HepG2 (cell line): ENCODE data around the gene SLC39A1. TPM values are rescaled to one million over a fixed set of nuclear protein-coding genes. Genes with fewer than 3 reads are reported as not detected.

Experiments used
- GLI4 ChIP-seq: sonication (generic); formaldehyde crosslinking; IDR thresholded peaks from 2 replicates; pipeline ENCODE4 v1.5.1; 2020; ENCODE audit warnings: missing genetic modification reagents, mild to moderate bottlenecking, moderate library complexity, borderline replicate concordance
- NCOA5 ChIP-seq: sonication (generic); formaldehyde crosslinking; IDR thresholded peaks from 2 replicates; pipeline ENCODE4 v1.4.0; 2020; ENCODE audit warnings: missing genetic modification reagents
- ONECUT2 ChIP-seq: sonication (generic); formaldehyde crosslinking; IDR thresholded peaks from 2 replicates; pipeline ENCODE4 v1.4.0; 2020; ENCODE audit warnings: missing genetic modification reagents
- PHB2 ChIP-seq: fragments of 450-650 bp; IDR thresholded peaks from 2 replicates; pipeline ENCODE4 v1.6.1; 2018; ENCODE audit not compliant: partially characterized antibody
- POLR2AphosphoS5 ChIP-seq: IDR thresholded peaks from 2 replicates; pipeline ENCODE4 v1.6.1; 2012; ENCODE audit warnings: low read depth, low read length
- SOX6 ChIP-seq, 2 experiments: fragments of 450-650 bp in 1 of 2; sonication (generic) in 1 of 2; formaldehyde crosslinking in 1 of 2; IDR thresholded peaks; 2 replicates each; pipeline versions ENCODE4 v1.4.0 to v1.6.1; 2017 to 2020; ENCODE audit warnings: antibody characterized with exemption in 1 of 2, mild to moderate bottlenecking in 1 of 2, missing genetic modification reagents in 1 of 2
- SP2 ChIP-seq: sonication (generic); formaldehyde crosslinking; IDR thresholded peaks from 2 replicates; pipeline ENCODE4 v1.5.1; 2020; ENCODE audit warnings: mild to moderate bottlenecking, missing genetic modification reagents
- ZBTB7A ChIP-seq: sonication (generic); formaldehyde crosslinking; IDR thresholded peaks from 2 replicates; pipeline ENCODE4 v1.8.0; 2022; ENCODE audit warnings: mild to moderate bottlenecking, missing genetic modification reagents
- ZNF558 ChIP-seq: sonication (generic); formaldehyde crosslinking; IDR thresholded peaks from 2 replicates; pipeline ENCODE4 v1.9.0; 2022; ENCODE audit warnings: mild to moderate bottlenecking, missing genetic modification reagents, borderline replicate concordance
- ZNF652 ChIP-seq: IDR thresholded peaks from 2 replicates; pipeline ENCODE4 v1.6.1; 2016; ENCODE audit warnings: low read depth, borderline replicate concordance
- ZNF768 ChIP-seq: sonication (generic); formaldehyde crosslinking; IDR thresholded peaks from 2 replicates; pipeline ENCODE4 v1.4.0; 2020; ENCODE audit warnings: missing genetic modification reagents
- ZSCAN21 ChIP-seq: sonication (generic); formaldehyde crosslinking; IDR thresholded peaks from 2 replicates; pipeline ENCODE4 v1.8.0; 2022; ENCODE audit warnings: mild to moderate bottlenecking, missing genetic modification reagents, moderate library complexity, borderline replicate concordance
- ZZZ3 ChIP-seq: sonication (generic); formaldehyde crosslinking; IDR thresholded peaks from 2 replicates; pipeline ENCODE4 v1.4.0; 2020; ENCODE audit warnings: missing genetic modification reagents, mild to moderate bottlenecking, borderline replicate concordance
- polyA plus RNA-seq, 8 experiments: library from polyadenylated mRNA; depleted of rRNA in 3 of 8; stranded (reverse) in 7 of 8; unstranded in 1 of 8; fragments of >200 nt; fragmentation: Illumina TruSeq in 4 of 8; extraction: Trizol in 4 of 8; gene quantifications; 2 replicates each; pipeline versions ENCODE4 v1.2.1 to v1.2.3, GENCODE V29; 2011 to 2016; ENCODE audit warnings: low read depth in 4 of 8, missing spikeins in 1 of 8, mixed read lengths in 1 of 8; ENCODE audit not compliant: insufficient read depth in 1 of 8
- total RNA-seq, 5 experiments: library from RNA; depleted of rRNA; stranded (reverse); fragments of >200 nt; fragmentation: Illumina TruSeq; extraction: Trizol; gene quantifications; 2 replicates each; pipeline ENCODE4 v1.2.3, GENCODE V29; 2016; ENCODE audit warnings: low read depth in 1 of 5
- TF ChIP-seq, protein P1 (sequence below): sonication (generic); formaldehyde crosslinking; IDR thresholded peaks from 2 replicates; pipeline ENCODE4 v1.5.1; 2020; ENCODE audit warnings: missing genetic modification reagents, mild to moderate bottlenecking, borderline replicate concordance
- TF ChIP-seq, protein P2 (sequence below): sonication (generic); formaldehyde crosslinking; IDR thresholded peaks from 2 replicates; pipeline ENCODE4 v1.5.1; 2020; ENCODE audit warnings: mild to moderate bottlenecking, missing genetic modification reagents, moderate library complexity
- TF ChIP-seq, protein P3 (sequence below): sonication (generic); formaldehyde crosslinking; IDR thresholded peaks from 2 replicates; pipeline ENCODE4 v1.4.0; 2020; ENCODE audit warnings: mild to moderate bottlenecking, missing genetic modification reagents, borderline replicate concordance
- TF ChIP-seq, protein P4 (sequence below): sonication (generic); formaldehyde crosslinking; IDR thresholded peaks from 2 replicates; pipeline ENCODE4 v1.8.1; 2023; ENCODE audit warnings: missing genetic modification reagents, mild to moderate bottlenecking, borderline replicate concordance
- TF ChIP-seq, protein P5 (sequence below): sonication (generic); formaldehyde crosslinking; IDR thresholded peaks from 2 replicates; pipeline ENCODE4 v1.5.1; 2020; ENCODE audit warnings: missing genetic modification reagents, mild to moderate bottlenecking, borderline replicate concordance

SLC39A1 gene
- total and polyA plus RNA-seq, 2 of the 13 experiments (the other 11 are each of a cell fraction or from before 2014, with no cell fraction given) = 71.2 to 78.4 TPM

DNA sequence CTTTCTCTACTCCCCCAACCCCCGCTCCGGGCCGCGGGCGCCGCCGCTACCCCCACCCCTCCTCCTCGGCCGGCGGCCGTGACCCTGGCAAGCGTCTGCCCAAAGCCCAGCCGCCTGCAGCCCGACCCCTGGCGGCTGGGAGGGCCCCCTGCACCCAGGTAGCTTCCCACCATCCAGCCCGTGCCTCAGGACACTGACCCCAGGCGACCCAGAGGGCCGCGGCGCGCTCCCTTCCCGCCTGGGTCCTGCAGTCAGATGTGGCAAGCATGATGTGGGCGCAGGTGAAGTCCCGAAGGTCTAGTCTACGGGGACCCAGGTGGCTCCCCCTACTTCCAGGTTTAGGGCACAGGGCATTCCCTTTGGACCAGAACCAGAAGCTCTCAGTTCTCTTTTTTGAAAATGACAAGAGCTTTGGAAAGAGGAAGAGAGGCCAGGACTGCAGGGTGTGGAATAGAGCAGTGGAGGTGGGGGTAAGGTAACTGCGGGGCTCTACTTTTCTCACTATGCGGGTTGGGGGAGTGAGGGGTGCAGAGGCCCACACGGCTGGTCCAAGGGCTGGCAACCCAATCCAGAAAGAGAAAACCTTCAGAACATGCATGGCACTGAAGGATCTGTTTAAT, 16.6 kb downstream of the SLC39A1 start, which contains the start of gene DENND4B (continued):
- TF ChIP-seq, protein P1, sequence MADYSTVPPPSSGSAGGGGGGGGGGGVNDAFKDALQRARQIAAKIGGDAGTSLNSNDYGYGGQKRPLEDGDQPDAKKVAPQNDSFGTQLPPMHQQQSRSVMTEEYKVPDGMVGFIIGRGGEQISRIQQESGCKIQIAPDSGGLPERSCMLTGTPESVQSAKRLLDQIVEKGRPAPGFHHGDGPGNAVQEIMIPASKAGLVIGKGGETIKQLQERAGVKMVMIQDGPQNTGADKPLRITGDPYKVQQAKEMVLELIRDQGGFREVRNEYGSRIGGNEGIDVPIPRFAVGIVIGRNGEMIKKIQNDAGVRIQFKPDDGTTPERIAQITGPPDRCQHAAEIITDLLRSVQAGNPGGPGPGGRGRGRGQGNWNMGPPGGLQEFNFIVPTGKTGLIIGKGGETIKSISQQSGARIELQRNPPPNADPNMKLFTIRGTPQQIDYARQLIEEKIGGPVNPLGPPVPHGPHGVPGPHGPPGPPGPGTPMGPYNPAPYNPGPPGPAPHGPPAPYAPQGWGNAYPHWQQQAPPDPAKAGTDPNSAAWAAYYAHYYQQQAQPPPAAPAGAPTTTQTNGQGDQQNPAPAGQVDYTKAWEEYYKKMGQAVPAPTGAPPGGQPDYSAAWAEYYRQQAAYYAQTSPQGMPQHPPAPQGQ (CRISPR knock-in tag) = no peak
- no peak for TF ChIP-seq ONECUT2 (CRISPR knock-in tag)
- peak; percentile 38; the same call in 1 of the 2 replicates for TF ChIP-seq ZNF768 (CRISPR knock-in tag)
- no peak for TF ChIP-seq NCOA5 (CRISPR knock-in tag)
- TF ChIP-seq, protein P2, sequence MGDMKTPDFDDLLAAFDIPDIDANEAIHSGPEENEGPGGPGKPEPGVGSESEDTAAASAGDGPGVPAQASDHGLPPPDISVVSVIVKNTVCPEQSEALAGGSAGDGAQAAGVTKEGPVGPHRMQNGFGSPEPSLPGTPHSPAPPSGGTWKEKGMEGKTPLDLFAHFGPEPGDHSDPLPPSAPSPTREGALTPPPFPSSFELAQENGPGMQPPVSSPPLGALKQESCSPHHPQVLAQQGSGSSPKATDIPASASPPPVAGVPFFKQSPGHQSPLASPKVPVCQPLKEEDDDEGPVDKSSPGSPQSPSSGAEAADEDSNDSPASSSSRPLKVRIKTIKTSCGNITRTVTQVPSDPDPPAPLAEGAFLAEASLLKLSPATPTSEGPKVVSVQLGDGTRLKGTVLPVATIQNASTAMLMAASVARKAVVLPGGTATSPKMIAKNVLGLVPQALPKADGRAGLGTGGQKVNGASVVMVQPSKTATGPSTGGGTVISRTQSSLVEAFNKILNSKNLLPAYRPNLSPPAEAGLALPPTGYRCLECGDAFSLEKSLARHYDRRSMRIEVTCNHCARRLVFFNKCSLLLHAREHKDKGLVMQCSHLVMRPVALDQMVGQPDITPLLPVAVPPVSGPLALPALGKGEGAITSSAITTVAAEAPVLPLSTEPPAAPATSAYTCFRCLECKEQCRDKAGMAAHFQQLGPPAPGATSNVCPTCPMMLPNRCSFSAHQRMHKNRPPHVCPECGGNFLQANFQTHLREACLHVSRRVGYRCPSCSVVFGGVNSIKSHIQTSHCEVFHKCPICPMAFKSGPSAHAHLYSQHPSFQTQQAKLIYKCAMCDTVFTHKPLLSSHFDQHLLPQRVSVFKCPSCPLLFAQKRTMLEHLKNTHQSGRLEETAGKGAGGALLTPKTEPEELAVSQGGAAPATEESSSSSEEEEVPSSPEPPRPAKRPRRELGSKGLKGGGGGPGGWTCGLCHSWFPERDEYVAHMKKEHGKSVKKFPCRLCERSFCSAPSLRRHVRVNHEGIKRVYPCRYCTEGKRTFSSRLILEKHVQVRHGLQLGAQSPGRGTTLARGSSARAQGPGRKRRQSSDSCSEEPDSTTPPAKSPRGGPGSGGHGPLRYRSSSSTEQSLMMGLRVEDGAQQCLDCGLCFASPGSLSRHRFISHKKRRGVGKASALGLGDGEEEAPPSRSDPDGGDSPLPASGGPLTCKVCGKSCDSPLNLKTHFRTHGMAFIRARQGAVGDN (CRISPR knock-in tag) = peak; percentile 64
- TF ChIP-seq ZBTB7A (CRISPR knock-in tag) = 0 out of 2 replicates have a peak, but pooled peaks have one; percentile 19
- TF ChIP-seq PHB2 = no peak
- TF ChIP-seq ZZZ3 (CRISPR knock-in tag) = peak; percentile 70; the same call in 1 of the 2 replicates
- TF ChIP-seq ZNF652 (CRISPR knock-in tag) = no peak
- no peak for TF ChIP-seq ZNF558
- TF ChIP-seq, protein P3, sequence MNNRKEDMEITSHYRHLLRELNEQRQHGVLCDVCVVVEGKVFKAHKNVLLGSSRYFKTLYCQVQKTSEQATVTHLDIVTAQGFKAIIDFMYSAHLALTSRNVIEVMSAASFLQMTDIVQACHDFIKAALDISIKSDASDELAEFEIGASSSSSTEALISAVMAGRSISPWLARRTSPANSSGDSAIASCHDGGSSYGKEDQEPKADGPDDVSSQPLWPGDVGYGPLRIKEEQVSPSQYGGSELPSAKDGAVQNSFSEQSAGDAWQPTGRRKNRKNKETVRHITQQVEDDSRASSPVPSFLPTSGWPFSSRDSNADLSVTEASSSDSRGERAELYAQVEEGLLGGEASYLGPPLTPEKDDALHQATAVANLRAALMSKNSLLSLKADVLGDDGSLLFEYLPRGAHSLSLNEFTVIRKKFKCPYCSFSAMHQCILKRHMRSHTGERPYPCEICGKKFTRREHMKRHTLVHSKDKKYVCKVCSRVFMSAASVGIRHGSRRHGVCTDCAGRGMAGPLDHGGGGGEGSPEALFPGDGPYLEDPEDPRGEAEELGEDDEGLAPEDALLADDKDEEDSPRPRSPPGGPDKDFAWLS (CRISPR knock-in tag) = no peak
- no peak for TF ChIP-seq POLR2AphosphoS5
- TF ChIP-seq, protein P4, sequence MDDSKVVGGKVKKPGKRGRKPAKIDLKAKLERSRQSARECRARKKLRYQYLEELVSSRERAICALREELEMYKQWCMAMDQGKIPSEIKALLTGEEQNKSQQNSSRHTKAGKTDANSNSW (CRISPR knock-in tag) = no peak
- peak; percentile 44; the same call in 1 of the 2 replicates for TF ChIP-seq SP2 (CRISPR knock-in tag)
- TF ChIP-seq ZSCAN21 (CRISPR knock-in tag) = 0 out of 2 replicates have a peak, but pooled peaks have one; percentile 38
- TF ChIP-seq, protein P5, sequence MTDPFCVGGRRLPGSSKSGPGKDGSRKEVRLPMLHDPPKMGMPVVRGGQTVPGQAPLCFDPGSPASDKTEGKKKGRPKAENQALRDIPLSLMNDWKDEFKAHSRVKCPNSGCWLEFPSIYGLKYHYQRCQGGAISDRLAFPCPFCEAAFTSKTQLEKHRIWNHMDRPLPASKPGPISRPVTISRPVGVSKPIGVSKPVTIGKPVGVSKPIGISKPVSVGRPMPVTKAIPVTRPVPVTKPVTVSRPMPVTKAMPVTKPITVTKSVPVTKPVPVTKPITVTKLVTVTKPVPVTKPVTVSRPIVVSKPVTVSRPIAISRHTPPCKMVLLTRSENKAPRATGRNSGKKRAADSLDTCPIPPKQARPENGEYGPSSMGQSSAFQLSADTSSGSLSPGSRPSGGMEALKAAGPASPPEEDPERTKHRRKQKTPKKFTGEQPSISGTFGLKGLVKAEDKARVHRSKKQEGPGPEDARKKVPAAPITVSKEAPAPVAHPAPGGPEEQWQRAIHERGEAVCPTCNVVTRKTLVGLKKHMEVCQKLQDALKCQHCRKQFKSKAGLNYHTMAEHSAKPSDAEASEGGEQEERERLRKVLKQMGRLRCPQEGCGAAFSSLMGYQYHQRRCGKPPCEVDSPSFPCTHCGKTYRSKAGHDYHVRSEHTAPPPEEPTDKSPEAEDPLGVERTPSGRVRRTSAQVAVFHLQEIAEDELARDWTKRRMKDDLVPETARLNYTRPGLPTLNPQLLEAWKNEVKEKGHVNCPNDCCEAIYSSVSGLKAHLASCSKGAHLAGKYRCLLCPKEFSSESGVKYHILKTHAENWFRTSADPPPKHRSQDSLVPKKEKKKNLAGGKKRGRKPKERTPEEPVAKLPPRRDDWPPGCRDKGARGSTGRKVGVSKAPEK = no peak
- TF ChIP-seq SOX6 (IDR thresholded peaks at IDR 0.05) = no peak
- 0 out of 2 replicates have a peak, but pooled peaks have one; percentile 28 for TF ChIP-seq SOX6 (CRISPR knock-in tag; IDR thresholded peaks at IDR 0.05)
- no peak for TF ChIP-seq GLI4
